Central memory CD8-positive, alpha-beta T cell (primary cell): ENCODE measurements around the gene ZBTB44.

Experiments used
- ATAC-seq: fragments of 150-1000 bp; cut with Tn5 transposase; replicated peaks from 2 replicates; pipeline ENCODE4 v1.10.0; 2022; ENCODE audit warnings: mild to moderate bottlenecking, moderate FRiP score, moderate number of reproducible peaks; ENCODE audit not compliant: poor library complexity, severe bottlenecking; ENCODE audit errors: extremely low read depth
- DNase-seq, 2 donors: peaks; one replicate each; pipeline ENCODE4 v3.0.0; 2021; ENCODE audit warnings: low spot score in 2 of 2
- H3K27ac Mint-ChIP-seq: one replicate; pipeline ENCODE4 v1.8.0; 2022; ENCODE audit warnings: low read depth, mild to moderate bottlenecking, moderate library complexity, mixed read lengths
- H3K27me3 Mint-ChIP-seq: one replicate; pipeline ENCODE4 v1.8.0; 2022; ENCODE audit warnings: mixed read lengths
- H3K36me3 Mint-ChIP-seq: one replicate; pipeline ENCODE4 v1.8.0; 2022; ENCODE audit warnings: mild to moderate bottlenecking, moderate library complexity, mixed read lengths; ENCODE audit not compliant: insufficient read depth
- H3K4me1 Mint-ChIP-seq: one replicate; pipeline ENCODE4 v1.8.0; 2022; ENCODE audit warnings: mixed read lengths
- H3K4me3 Mint-ChIP-seq: one replicate; pipeline ENCODE4 v1.8.0; 2022; ENCODE audit warnings: mild to moderate bottlenecking, moderate library complexity, mixed read lengths
- H3K9me3 Mint-ChIP-seq: one replicate; pipeline ENCODE4 v1.8.0; 2022; ENCODE audit warnings: mixed read lengths

The ZBTB44 gene

DNA sequence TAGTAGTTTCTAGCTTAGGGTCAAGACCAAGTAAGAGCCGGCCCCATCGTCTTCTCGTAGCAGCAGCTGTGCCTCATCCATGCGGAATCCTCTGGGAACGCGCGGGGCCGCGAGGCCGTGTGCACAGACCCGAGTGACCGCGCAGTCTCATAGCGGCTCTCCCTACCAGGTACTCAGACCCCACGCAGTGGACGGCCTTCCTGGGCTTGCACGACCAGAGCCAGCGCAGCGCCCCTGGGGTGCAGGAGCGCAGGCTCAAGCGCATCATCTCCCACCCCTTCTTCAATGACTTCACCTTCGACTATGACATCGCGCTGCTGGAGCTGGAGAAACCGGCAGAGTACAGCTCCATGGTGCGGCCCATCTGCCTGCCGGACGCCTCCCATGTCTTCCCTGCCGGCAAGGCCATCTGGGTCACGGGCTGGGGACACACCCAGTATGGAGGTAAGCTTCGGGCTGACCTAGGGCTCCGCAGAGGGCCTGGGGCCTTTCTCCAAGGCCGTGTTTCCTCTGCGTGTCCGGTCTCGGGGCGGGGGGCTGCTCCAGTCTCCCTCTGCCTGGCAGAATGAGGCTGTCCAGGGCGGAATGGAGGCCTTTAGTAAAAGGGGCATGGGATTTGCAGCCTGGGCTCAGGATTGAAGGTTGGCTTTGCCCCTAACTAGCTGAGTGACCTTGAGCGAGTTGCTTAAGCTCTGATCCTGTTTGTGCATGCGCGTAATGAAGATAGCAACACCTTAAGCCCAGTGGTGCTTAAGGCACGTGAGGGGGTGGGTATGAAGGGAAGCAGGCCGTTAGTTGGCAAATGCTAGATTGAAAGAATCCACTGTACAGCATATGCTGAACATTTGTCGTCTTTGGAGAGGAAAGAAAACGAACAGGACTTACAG is 106.2 kb downstream of the ZBTB44 start:
- no peak for ATAC-seq
- H3K36me3 Mint-ChIP-seq: no peaks in the 10 kb centered on the region

DNA sequence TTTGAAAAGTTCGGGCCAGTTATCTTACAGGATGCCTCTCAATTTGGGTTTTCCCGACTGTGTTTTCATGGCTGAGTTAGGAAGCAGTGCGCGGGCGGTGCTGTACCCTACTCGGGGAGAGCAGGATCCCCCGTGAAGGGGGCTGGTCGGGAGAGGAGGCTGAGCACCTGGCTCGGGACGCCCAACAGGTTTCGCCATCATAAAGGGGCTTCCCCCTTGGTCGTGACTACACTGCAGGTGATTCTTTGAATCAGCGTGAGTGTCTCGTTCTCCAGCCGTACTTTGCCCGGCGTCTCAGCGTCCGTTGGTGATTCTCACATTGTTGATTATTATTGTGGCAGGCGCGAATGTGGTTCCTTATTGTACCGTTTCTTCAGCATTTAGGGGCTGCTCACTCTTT is 108.6 kb downstream of the ZBTB44 start:
- H3K36me3 Mint-ChIP-seq: no peaks in the 10 kb centered on the region
- H3K27me3 Mint-ChIP-seq: peaks cover 18% of the 10 kb centered on the region
- no peaks in the 10 kb centered on the region for H3K4me1 Mint-ChIP-seq
- H3K27ac Mint-ChIP-seq: no peak overlapping the region
- no peak for ATAC-seq
- no peaks in the 10 kb centered on the region for H3K9me3 Mint-ChIP-seq
- DNase-seq: no peak
- no peak overlapping the region for H3K4me3 Mint-ChIP-seq

More for the DNA sequence above, 106.2 kb downstream of the ZBTB44 start:
- no peak overlapping the region for H3K27ac Mint-ChIP-seq
- H3K4me3 Mint-ChIP-seq: no peak overlapping the region
- H3K9me3 Mint-ChIP-seq: no peaks in the 10 kb centered on the region
- H3K4me1 Mint-ChIP-seq: no peaks in the 10 kb centered on the region
- H3K27me3 Mint-ChIP-seq: peaks cover 27% of the 10 kb centered on the region
- no peak for DNase-seq

DNA sequence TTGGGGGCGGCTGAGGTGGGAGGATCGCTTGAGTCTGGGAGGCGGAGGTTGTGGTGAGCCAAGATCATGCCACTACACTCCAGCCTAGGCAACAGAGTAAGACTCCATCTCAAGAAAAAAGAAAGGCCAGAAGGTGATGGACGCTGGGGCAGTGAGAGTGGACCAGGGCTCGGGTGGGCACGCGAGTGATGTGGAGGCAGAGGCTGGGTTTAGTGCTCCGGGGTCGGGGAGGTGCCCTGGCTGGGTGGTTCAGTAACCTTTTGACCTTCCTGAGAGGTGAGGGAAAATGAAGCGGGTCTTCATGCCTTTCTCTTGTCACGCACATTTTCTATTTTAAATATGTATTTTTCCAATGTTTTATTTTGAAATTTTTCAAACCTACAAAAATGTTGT is 110.0 kb downstream of the ZBTB44 start:
- Mint-ChIP-seq H3K4me1 (no peaks in the 10 kb centered on the region), H3K27me3 (peaks cover 15% of the 10 kb centered on the region), H3K4me3 (no peak overlapping the region), H3K9me3 (no peaks in the 10 kb centered on the region), H3K27ac (no peak overlapping the region), H3K36me3 (no peaks in the 10 kb centered on the region)
- no peak for ATAC-seq
- no peak for DNase-seq

DNA sequence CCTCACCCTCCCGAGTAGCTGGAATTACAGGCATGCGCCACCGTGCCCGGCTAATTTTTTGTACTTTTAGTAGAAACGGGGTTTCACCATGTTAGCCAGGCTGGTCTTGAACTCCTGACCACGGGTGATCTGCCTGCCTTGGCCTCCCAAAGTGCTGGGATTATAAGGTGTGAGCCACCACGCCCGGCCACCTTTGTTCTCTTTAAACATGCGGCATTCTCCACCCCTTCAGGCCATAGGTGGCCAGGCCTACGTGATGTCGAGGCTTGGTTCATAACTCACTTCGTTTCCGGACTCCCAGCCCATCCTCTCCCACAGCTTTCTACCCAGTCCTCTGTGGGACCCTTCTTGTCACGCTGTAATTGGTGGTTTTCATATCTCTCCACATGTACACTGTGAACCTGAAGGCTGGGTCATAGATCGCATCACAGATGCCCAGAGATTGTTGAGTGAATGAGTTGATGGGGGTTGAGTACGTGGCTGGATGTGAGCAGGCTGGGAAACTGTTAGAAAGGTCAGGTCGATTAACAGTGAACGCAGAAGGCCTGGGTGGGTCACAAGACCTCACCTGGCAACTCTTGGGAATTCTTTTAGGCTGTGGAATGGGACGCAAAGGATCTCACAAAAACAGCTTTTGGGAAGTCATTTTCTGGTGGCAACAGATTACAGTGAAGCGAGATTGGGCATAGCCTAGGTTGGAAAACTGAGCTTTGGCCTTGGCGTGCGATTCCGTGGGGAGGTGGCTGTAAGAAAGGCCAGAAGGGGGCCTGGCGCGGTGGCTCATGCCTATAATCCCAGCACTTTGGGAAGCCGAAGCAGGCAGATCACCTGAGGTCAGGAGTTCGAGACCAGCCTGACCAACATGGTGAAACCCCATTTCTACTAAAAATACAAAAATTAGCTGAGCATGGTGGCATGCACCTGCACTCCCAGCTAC is 110.7 kb downstream of the ZBTB44 start:
- DNase-seq: no peak
- Mint-ChIP-seq H3K9me3 (no peaks in the 10 kb centered on the region), H3K4me1 (no peaks in the 10 kb centered on the region), H3K36me3 (no peaks in the 10 kb centered on the region), H3K27me3 (peaks cover 15% of the 10 kb centered on the region), H3K4me3 (no peak overlapping the region), H3K27ac (no peak overlapping the region)
- no peak for ATAC-seq

DNA sequence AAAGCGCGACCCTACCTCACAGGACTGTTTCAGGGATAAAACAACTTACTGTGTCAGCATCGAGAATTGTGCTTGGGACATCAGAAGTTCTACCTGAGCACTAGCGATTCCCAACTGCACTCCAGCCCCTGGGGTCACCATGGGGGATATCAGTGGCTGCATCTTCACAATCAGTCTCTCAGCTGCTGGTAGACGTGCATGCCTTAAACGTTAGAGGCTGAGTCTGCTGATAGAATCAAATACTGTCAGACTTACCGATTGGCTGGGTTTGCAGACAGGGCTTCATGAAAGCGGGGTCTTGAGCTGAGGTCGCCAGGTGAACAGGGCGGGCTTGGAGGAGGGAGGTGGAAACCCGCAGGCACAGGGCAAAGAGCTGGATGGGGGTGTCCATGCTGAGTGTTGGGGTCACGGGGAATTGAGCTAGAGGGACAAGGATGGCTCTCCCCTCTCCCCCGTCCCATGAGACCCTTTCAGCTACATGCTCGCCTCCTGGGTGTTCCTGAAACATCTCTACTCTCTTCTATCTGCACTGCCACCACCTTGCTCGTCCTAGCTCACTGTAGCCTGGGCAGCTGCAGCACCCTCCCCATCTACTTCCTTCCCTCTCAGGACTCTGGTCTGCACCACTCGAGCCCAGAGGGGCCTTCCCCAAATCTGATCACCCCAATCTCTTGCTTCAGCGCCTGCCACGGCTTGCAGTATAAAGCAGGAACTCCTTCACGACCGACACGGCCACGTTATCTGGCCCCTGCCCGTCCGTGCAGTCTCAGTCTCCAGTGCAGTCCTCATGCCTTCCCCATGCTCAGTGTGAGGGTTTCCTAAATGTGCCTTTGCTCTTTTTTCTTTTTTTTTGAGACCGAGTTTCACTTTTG is 111.7 kb downstream of the ZBTB44 start:
- ATAC-seq (no peak), DNase-seq (no peak)
- no peaks in the 10 kb centered on the region for H3K4me1 Mint-ChIP-seq
- peaks cover 15% of the 10 kb centered on the region for H3K27me3 Mint-ChIP-seq
- H3K27ac Mint-ChIP-seq: no peak overlapping the region
- H3K36me3 Mint-ChIP-seq: no peaks in the 10 kb centered on the region
- H3K4me3 Mint-ChIP-seq: no peak overlapping the region
- H3K9me3 Mint-ChIP-seq: no peaks in the 10 kb centered on the region

DNA sequence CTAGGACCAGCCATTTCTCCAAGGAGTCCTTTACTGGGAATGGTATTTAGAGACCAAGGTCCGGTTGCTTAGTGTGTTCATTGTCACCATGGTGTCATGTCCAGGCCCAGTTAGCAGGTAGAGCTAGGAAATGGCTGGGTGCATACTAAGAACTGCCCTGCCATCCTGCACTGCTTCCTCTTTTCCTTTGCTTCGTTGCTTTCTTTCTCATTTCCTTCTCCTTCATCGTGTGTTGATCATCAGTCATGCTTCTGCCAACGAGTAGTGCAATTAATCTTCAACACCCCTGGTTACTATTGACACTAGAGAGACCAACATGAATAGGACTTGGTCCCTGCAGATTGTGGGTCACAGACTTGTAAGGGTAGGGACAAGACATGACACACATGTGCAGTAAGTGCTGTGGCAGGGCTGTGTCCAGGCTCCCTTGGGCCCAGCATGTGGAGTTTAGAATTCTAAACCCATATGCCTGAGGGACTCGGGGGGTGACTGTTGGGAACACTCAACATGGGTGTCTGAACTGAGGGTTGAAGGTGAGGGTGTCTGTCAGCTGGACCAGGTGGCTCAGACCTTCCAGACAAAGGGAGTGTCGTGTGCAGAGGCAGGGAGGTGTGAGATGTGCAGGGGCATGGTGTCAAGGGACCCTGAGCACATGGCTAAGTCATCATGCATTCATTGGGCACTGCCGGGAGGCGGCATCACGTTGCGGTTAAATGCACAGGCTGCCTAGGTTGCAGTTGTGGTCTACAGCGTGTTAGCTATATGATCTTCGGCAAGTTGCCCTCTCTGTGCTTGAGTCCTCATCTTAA is 112.5 kb downstream of the ZBTB44 start:
- Mint-ChIP-seq H3K27me3 (peaks cover 15% of the 10 kb centered on the region), H3K4me1 (no peaks in the 10 kb centered on the region), H3K27ac (no peak overlapping the region), H3K4me3 (no peak overlapping the region), H3K36me3 (no peaks in the 10 kb centered on the region), H3K9me3 (no peaks in the 10 kb centered on the region)
- ATAC-seq (no peak), DNase-seq (no peak)

DNA sequence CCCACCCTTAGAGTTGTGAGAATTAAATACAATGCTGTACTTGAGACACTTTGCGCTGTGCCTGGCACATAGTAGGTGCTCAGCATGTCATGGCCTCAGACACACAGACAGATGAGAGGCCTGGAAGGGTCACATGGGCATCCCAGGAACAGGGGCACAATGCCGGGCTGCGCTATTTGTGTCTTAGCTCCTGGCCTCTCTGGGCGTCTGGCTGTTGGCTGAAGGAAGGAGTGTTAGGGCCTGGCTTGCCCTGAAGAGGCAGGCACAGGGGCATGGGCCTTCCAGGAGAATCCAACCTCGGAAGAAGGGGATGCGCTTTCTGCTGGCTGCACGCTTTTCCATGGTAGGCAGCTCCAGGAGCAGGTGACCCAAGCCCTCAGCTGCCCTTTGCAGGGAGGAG is 113.7 kb downstream of the ZBTB44 start:
- Mint-ChIP-seq H3K4me3 (no peak overlapping the region), H3K36me3 (no peaks in the 10 kb centered on the region), H3K27ac (no peak overlapping the region), H3K9me3 (no peaks in the 10 kb centered on the region), H3K4me1 (no peaks in the 10 kb centered on the region), H3K27me3 (peaks cover 15% of the 10 kb centered on the region)
- ATAC-seq (no peak), DNase-seq (no peak)

DNA sequence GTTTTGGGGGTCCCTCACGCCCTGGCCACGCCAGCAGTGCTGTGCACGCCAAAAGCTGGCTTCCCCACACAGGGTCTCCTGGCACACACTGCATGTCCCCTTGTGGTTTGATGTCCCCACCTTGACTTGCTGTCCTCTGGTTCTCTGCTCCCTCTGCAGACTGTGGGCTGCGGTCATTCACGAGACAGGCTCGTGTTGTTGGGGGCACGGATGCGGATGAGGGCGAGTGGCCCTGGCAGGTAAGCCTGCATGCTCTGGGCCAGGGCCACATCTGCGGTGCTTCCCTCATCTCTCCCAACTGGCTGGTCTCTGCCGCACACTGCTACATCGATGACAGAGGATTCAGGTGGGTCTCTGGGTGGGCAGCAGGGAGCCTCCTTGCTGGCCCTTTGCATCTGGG is 114.9 kb downstream of the ZBTB44 start:
- Mint-ChIP-seq H3K27ac (no peak overlapping the region), H3K36me3 (no peaks in the 10 kb centered on the region), H3K9me3 (no peaks in the 10 kb centered on the region), H3K27me3 (peaks cover 6% of the 10 kb centered on the region), H3K4me1 (no peaks in the 10 kb centered on the region), H3K4me3 (no peak overlapping the region)
- no peak for DNase-seq
- no peak for ATAC-seq

DNA sequence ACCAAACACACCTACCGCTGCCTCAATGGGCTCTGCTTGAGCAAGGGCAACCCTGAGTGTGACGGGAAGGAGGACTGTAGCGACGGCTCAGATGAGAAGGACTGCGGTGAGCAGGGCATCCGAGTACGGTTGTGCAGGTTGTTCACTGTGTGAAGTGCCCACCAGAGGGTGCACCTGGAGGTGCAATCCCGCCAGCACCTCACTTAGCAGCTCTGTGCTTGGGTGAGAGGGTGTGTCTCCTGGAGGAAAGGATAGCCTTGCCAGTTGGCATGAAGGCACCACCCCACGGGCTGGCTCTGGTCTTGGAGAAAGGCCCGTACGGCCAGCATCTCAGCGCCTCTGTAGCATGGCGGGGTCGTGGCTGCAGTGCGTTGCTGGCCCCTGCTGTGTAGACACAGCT is 115.8 kb downstream of the ZBTB44 start:
- Mint-ChIP-seq H3K9me3 (no peaks in the 10 kb centered on the region), H3K27me3 (no peaks in the 10 kb centered on the region), H3K27ac (no peak overlapping the region), H3K4me3 (no peak overlapping the region), H3K4me1 (no peaks in the 10 kb centered on the region), H3K36me3 (no peaks in the 10 kb centered on the region)
- ATAC-seq (no peak), DNase-seq (no peak)

DNA sequence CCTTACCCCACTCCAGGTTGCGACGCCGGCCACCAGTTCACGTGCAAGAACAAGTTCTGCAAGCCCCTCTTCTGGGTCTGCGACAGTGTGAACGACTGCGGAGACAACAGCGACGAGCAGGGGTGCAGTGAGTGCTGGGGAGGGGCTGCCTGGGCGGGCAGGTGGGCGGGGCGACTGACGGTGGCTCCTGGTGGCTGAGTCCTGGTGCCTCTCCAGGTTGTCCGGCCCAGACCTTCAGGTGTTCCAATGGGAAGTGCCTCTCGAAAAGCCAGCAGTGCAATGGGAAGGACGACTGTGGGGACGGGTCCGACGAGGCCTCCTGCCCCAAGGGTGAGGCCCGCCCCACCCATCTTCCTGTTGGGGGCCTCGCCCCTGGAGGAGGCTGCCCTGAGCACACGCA is 116.4 kb downstream of the ZBTB44 start:
- H3K9me3 Mint-ChIP-seq: no peaks in the 10 kb centered on the region
- no peaks in the 10 kb centered on the region for H3K27me3 Mint-ChIP-seq
- no peak overlapping the region for H3K4me3 Mint-ChIP-seq
- H3K4me1 Mint-ChIP-seq: no peaks in the 10 kb centered on the region
- H3K36me3 Mint-ChIP-seq: no peaks in the 10 kb centered on the region
- DNase-seq (no peak), ATAC-seq (no peak)
- H3K27ac Mint-ChIP-seq: no peak overlapping the region

DNA sequence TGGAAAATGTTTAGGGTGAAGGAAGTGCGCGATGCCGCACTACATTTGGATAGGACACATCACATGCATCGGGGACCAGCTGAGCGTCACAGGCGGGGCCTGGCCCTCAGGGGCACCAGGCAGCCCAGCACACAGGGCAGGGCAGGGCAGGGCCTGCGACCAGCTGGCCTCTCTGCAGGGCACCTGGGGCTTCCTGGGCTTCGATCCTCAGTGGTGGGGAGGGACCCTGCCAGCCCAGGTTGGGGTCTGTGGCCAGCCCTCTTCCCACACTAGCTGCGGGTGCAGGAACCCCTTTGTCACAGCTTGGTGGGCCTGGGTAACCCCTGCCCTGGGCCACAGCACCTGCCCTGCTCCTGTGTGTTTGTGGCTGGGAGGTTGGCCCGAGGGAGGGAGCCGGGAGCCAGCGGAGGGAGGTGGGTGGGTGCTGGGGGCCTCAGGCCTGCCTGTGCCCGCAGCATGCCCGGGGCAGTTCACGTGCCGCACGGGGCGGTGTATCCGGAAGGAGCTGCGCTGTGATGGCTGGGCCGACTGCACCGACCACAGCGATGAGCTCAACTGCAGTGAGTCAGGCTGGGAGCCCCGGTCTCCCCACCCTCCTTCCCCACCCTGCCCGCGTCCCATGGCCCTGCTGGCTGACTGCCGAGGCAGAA is 117.2 kb downstream of the ZBTB44 start:
- no peaks in the 10 kb centered on the region for H3K36me3 Mint-ChIP-seq
- H3K9me3 Mint-ChIP-seq: no peaks in the 10 kb centered on the region
- H3K27ac Mint-ChIP-seq: no peak overlapping the region
- DNase-seq: no peak
- H3K4me3 Mint-ChIP-seq: no peak overlapping the region
- no peaks in the 10 kb centered on the region for H3K4me1 Mint-ChIP-seq
- H3K27me3 Mint-ChIP-seq: no peaks in the 10 kb centered on the region
- ATAC-seq: no peak
